Daoy (cell line): ENCODE measurements around the gene KCNJ2. TPM values are rescaled to one million over a fixed set of nuclear protein-coding genes. Genes with fewer than 3 reads are reported as not detected.

Experiments
- DNase-seq: peaks from one replicate; pipeline ENCODE4 v3.0.0-alpha.2; 2015; ENCODE audit warnings: low read depth
- total RNA-seq: library from RNA; depleted of rRNA; stranded (reverse); fragments of >200 nt; shearing (Covaris generic); gene quantifications from 2 replicates; pipeline ENCODE4 v1.2.3, GENCODE V29; 2014

Gene KCNJ2
- total RNA-seq, 1 experiment from 2014 or later: 0.63 TPM

GRCh38 chr17:70158591-70158990 is 10.7 kb upstream of the KCNJ2 start:
- DNase-seq: no peak

GRCh38 chr17:70159980-70160379 is 9.4 kb upstream of the KCNJ2 start:
- no peak for DNase-seq

GRCh38 chr17:70161519-70161918 is 7.8 kb upstream of the KCNJ2 start:
- no peak for DNase-seq

GRCh38 chr17:70165383-70165782 is 3.9 kb upstream of the KCNJ2 start:
- no peak for DNase-seq

- DNase-seq: no peak
Measured at GRCh38 chr17:70166615-70167014, 2.7 kb upstream of the KCNJ2 start.

- peak; percentile 53 for DNase-seq
Measured at GRCh38 chr17:70168044-70168976, 1.0 kb upstream of the KCNJ2 start.

GRCh38 chr17:70169709-70170597 is 621 bp downstream of the KCNJ2 start:
- DNase-seq: no peak

GRCh38 chr17:70171159-70171558 is 1.8 kb downstream of the KCNJ2 start:
- DNase-seq: no peak

- DNase-seq: no peak
Measured at GRCh38 chr17:70172449-70172848, 3.1 kb downstream of the KCNJ2 start.

GRCh38 chr17:70172923-70173322 is 3.6 kb downstream of the KCNJ2 start:
- DNase-seq: no peak

GRCh38 chr17:70173681-70174080 is 4.3 kb downstream of the KCNJ2 start:
- no peak for DNase-seq

- peak; percentile 33 for DNase-seq
Measured at GRCh38 chr17:70181376-70181775, 12.0 kb downstream of the KCNJ2 start.

GRCh38 chr17:70181866-70182265 is 12.5 kb downstream of the KCNJ2 start:
- no peak for DNase-seq

GRCh38 chr17:70183508-70183907 is 14.2 kb downstream of the KCNJ2 start:
- DNase-seq: no peak

- no peak for DNase-seq
Measured at GRCh38 chr17:70184207-70184606, 14.9 kb downstream of the KCNJ2 start.

- peak; percentile 12 for DNase-seq
Measured at GRCh38 chr17:70184770-70185169, 15.4 kb downstream of the KCNJ2 start.

- DNase-seq: no peak
Measured at GRCh38 chr17:70185285-70185684, 16.0 kb downstream of the KCNJ2 start.

- DNase-seq: no peak
Measured at GRCh38 chr17:70187383-70187782, 18.1 kb downstream of the KCNJ2 start.

- no peak for DNase-seq
Measured at GRCh38 chr17:70190959-70191805, 21.9 kb downstream of the KCNJ2 start.

- DNase-seq: no peak
Measured at GRCh38 chr17:70195091-70195490, 25.8 kb downstream of the KCNJ2 start.

GRCh38 chr17:70201872-70202419 is 32.6 kb downstream of the KCNJ2 start:
- no peak for DNase-seq
